GM18505 (cell line): ENCODE data around the gene MKRN2.

Experiments used
- ATAC-seq: cut with Tn5 transposase; IDR thresholded peaks from one replicate; pipeline ENCODE4 v1.9.1; 2021; ENCODE audit not compliant: unreplicated experiment
- POLR2A ChIP-seq: IDR thresholded peaks from 4 replicates; pipeline ENCODE4 v1.6.1; 2011; ENCODE audit warnings: borderline replicate concordance; ENCODE audit not compliant: insufficient read depth, insufficient read length; ENCODE audit errors: extremely low read depth

MKRN2 gene

DNA sequence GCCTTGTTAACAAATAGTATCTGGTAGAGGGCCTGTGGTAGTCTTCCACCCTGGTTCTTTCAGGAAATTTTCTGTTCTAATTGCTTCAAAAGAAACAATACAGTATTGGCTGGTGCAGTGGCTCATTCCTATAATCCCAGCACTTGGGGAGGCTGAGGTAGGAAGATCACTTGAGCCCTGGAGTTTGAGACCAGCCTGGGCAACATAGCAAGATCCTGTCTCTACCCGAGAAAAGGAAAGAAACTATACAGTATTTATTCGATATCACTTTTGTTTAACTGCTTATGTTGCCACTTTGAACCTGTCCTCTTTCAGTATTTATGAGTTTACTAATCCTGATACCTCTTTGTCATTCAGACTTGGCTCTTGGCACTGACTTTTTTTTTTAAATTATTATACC lies 4.5 kb downstream of the MKRN2 start:
- no peak for ATAC-seq
- TF ChIP-seq POLR2A = no peak

GRCh38 chr3:12562451-12562850 lies 5.6 kb downstream of the MKRN2 start:
- no peak for TF ChIP-seq POLR2A
- ATAC-seq = no peak

DNA sequence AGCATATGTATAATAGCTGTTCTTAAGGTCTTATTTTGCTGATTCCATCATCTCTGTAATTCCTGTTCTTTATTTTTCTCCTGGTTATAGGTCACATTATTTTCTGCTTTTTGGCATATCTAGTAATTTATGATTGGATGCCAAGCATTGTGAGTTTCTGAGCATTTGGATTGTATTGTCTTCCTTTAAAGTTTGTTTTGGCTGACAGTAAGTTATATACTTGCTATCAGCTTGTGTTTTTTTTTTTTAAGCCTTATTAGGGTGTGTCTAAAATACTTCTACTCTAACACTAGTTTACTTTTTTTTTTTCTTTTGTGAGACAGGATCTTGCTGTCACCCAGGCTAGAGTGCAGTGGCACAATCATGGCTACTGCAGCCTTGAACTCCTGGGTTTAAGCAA lies 10.1 kb downstream of the MKRN2 start:
- TF ChIP-seq POLR2A = no peak
- no peak for ATAC-seq

- no peak for TF ChIP-seq POLR2A
- ATAC-seq = no peak
These were observed 11.9 kb downstream of the MKRN2 start for GRCh38 chr3:12568747-12569146.

DNA sequence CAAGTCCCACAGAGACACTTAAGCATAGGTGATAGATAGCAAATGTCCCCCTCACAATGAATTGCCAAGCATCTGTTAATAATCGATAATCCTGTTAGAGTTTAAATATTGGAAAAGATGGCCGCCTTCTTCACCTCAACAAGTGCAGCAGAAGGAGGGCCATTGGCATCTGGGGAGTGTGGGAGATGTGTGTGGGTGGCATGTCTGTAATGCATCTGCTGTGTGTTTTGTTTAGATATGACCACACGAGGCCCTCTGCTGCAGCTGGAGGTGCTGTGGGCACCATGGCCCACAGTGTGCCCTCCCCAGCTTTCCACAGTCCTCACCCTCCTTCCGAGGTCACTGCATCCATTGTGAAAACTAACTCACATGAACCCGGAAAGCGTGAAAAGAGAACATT lies 12.9 kb downstream of the MKRN2 start:
- ATAC-seq = no peak
- TF ChIP-seq POLR2A = no peak

DNA sequence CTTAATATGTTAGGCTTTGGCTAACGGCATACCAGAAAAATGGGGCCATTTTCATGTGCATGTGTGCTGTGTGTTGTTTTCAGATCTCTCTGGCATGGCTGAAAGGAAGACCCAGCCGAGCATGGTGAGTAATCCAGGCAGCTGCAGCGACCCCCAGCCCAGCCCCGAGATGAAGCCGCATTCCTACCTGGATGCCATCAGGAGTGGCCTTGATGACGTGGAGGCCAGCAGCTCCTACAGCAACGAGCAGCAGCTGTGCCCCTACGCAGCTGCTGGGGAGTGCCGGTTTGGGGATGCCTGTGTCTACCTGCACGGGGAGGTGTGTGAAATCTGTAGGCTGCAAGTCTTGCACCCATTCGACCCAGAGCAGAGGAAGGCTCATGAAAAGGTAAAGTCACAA lies 15.1 kb downstream of the MKRN2 start:
- TF ChIP-seq POLR2A = no peak

GRCh38 chr3:12574131-12574530 lies 17.2 kb downstream of the MKRN2 start:
- no peak for TF ChIP-seq POLR2A
- no peak for ATAC-seq

More for the DNA sequence above, 15.1 kb downstream of the MKRN2 start:
- ATAC-seq = no peak

- ATAC-seq = no peak
- TF ChIP-seq POLR2A = no peak
These were observed 17.8 kb downstream of the MKRN2 start for GRCh38 chr3:12574661-12575060.

GRCh38 chr3:12577379-12577778 lies 20.5 kb downstream of the MKRN2 start:
- no peak for TF ChIP-seq POLR2A
- ATAC-seq = no peak

DNA sequence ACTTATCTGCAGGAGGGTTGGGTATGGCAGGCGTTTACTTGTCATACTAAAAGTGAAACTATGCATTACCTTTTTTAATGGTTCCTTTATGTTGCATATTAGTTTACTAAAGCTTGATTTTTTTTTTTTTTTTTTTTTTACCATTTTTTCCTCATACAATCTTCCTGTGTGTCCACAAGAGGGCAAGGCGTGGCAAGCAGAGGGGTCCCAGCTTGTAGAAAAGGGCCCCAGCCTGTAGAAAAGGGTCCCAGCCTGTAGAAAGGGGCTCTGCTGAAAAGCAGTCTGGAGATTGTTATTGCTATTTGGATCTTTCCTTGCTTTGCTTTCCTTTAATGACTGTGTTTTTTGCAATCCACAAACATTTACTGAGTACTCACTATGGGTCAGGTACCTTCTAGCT lies 21.9 kb downstream of the MKRN2 start:
- ATAC-seq = no peak
- no peak for TF ChIP-seq POLR2A

GRCh38 chr3:12579456-12579855 lies 22.6 kb downstream of the MKRN2 start:
- ATAC-seq = no peak
- TF ChIP-seq POLR2A = no peak

GRCh38 chr3:12579905-12580304 lies 23.0 kb downstream of the MKRN2 start:
- no peak for TF ChIP-seq POLR2A

GRCh38 chr3:12582730-12583129 lies 25.8 kb downstream of the MKRN2 start:
- no peak for ATAC-seq
- TF ChIP-seq POLR2A = no peak

More at GRCh38 chr3:12579905-12580304, 23.0 kb downstream of the MKRN2 start:
- ATAC-seq = no peak

GRCh38 chr3:12583280-12583679 lies 26.4 kb downstream of the MKRN2 start:
- TF ChIP-seq POLR2A = no peak

GRCh38 chr3:12584083-12584482 lies 27.2 kb downstream of the MKRN2 start:
- no peak for TF ChIP-seq POLR2A
- no peak for ATAC-seq

More at GRCh38 chr3:12583280-12583679, 26.4 kb downstream of the MKRN2 start:
- ATAC-seq = no peak
